HepG2 (cell line): ENCODE measurements around the gene LRRC4C. TPM values are rescaled to one million over a fixed set of nuclear protein-coding genes. Genes with fewer than 3 reads are reported as not detected.

Experiments used
- ATAC-seq: fragments of 200-7000 bp; cut with Tn5 transposase; 3 replicates; pipeline ENCODE4 v1.9.1; 2020; ENCODE audit warnings: mild to moderate bottlenecking, moderate library complexity
- BruUV-seq: library from RNA; stranded (reverse); fragments of 400-500 nt; replicated peaks from 2 replicates; lab custom pipeline; 2021; lab: Mats Ljungman, UMichigan
- CTCF ChIA-PET: fragments of 300-600 bp; formaldehyde crosslinking; extraction: SDS; loops from one replicate; lab custom pipeline; 2021; ENCODE audit warnings: low total read pairs, inconsistent platforms, low intra/inter-chr PET ratio; lab: Yijun Ruan, JAX
- POLR2A ChIA-PET: fragments of 350-600 bp; sonication (Branson Sonifier 250); formaldehyde crosslinking; loops from one replicate; lab custom pipeline; 2020; ENCODE audit warnings: antibody characterized with exemption, inconsistent platforms; lab: Yijun Ruan, JAX
- DNase-seq: peaks from one replicate; pipeline ENCODE4 v3.0.0-alpha.2; 2015; ENCODE audit warnings: low spot score
- FAIRE-seq: peaks from 3 replicates; lab custom pipeline; 2011; peaks lifted over from hg19 to GRCh38; lab: Jason Lieb, UNC
- H2AFZ ChIP-seq: one replicate; pipeline ENCODE4 v1.6.1; 2011; ENCODE audit warnings: low read length, inconsistent platforms
- H3K27ac ChIP-seq: fragments of 300-600 bp; 3 replicates; pipeline ENCODE4 v1.8.0; 2011; ENCODE audit warnings: mixed run types, mild to moderate bottlenecking, mixed read lengths, low read length, inconsistent platforms; ENCODE audit not compliant: insufficient read depth; ENCODE audit errors: extremely low read length
- H3K27me3 ChIP-seq, 2 experiments: fragments of 200-600 bp in 1 of 2; 2 replicates in 1 of 2; 3 replicates in 1 of 2; pipeline versions ENCODE4 v1.6.0 to v1.8.0; 2011; ENCODE audit warnings: low read length in 2 of 2, mild to moderate bottlenecking in 2 of 2, moderate library complexity in 2 of 2, inconsistent platforms in 1 of 2; ENCODE audit not compliant: insufficient read depth in 2 of 2, control insufficient read depth in 1 of 2
- H3K36me3 ChIP-seq, 2 experiments: fragments of 200-600 bp in 1 of 2; replicated peaks in 1 of 2; 2 replicates in 1 of 2; 3 replicates in 1 of 2; pipeline versions ENCODE4 v1.5.1 to v1.8.0; 2011; ENCODE audit warnings: low read length in 2 of 2, inconsistent platforms in 1 of 2; ENCODE audit not compliant: insufficient read depth in 2 of 2, control insufficient read depth in 1 of 2
- H3K4me1 ChIP-seq: 2 replicates; pipeline ENCODE4 v1.5.1; 2012; ENCODE audit warnings: low read length, inconsistent platforms; ENCODE audit not compliant: insufficient read depth
- H3K4me2 ChIP-seq: 2 replicates; pipeline ENCODE4 v1.6.0; 2011; ENCODE audit warnings: low read depth, low read length, inconsistent platforms
- H3K4me3 ChIP-seq, 3 experiments: fragments of 200-600 bp in 1 of 3; sonication (generic), shearing (Covaris generic) in 1 of 3; replicated peaks in 1 of 3; 2 replicates each; pipeline ENCODE4 v1.5.1; 2011 to 2016; ENCODE audit warnings: low read length in 3 of 3, inconsistent platforms in 2 of 3, low read depth in 2 of 3, mild to moderate bottlenecking in 2 of 3, control low read depth in 1 of 3, mixed read lengths in 1 of 3; ENCODE audit not compliant: insufficient read depth in 1 of 3
- H3K79me2 ChIP-seq: one replicate; pipeline ENCODE4 v1.6.1; 2011; ENCODE audit warnings: low read length, inconsistent platforms; ENCODE audit not compliant: insufficient read depth
- H3K9ac ChIP-seq: 2 replicates; pipeline ENCODE4 v1.6.0; 2011; ENCODE audit warnings: mild to moderate bottlenecking, low read depth, low read length, inconsistent platforms; ENCODE audit not compliant: insufficient read depth
- H3K9me3 ChIP-seq: 2 replicates; pipeline ENCODE4 v1.5.1; 2012; ENCODE audit warnings: mild to moderate bottlenecking, low read length
- H4K20me1 ChIP-seq: 2 replicates; pipeline ENCODE4 v1.6.0; 2011; ENCODE audit warnings: inconsistent platforms, mild to moderate bottlenecking, low read length, moderate library complexity; ENCODE audit not compliant: insufficient read depth
- AHR ChIP-seq: IDR thresholded peaks from 2 replicates; pipeline ENCODE4 v1.6.1; 2018; ENCODE audit warnings: missing genetic modification reagents, missing compliant biosample characterization
- BCLAF1 ChIP-seq: fragments of 450-650 bp; IDR thresholded peaks from 2 replicates; pipeline ENCODE4 v1.6.1; 2017; ENCODE audit warnings: mild to moderate bottlenecking
- CEBPZ ChIP-seq: IDR thresholded peaks from 2 replicates; pipeline ENCODE4 v1.6.1; 2012; ENCODE audit warnings: low read length, improper control_type of control experiment
- IKZF1 ChIP-seq: fragments of 450-650 bp; IDR thresholded peaks from 2 replicates; pipeline ENCODE4 v1.7.1; 2016
- SSRP1 ChIP-seq: IDR thresholded peaks from 2 replicates; pipeline ENCODE4 v1.6.1; 2016; ENCODE audit warnings: control low read depth
- ZNF431 ChIP-seq: sonication (generic); formaldehyde crosslinking; IDR thresholded peaks from 2 replicates; pipeline ENCODE4 v1.9.0; 2022; ENCODE audit warnings: missing genetic modification reagents, low read depth, mild to moderate bottlenecking, borderline replicate concordance
- ZNF44 ChIP-seq: sonication (generic); formaldehyde crosslinking; IDR thresholded peaks from 2 replicates; pipeline ENCODE4 v1.5.1; 2020; ENCODE audit warnings: mild to moderate bottlenecking, missing genetic modification reagents
- ZNF740 ChIP-seq: sonication (generic); formaldehyde crosslinking; IDR thresholded peaks from 2 replicates; pipeline ENCODE4 v1.4.0; 2020; ENCODE audit warnings: missing genetic modification reagents
- WGBS: methylation state at CpG from one replicate; pipeline ENCODE4 v1.1.6; 2017; ENCODE audit warnings: low lambda C conversion rate; 5-methylcytosine and 5-hydroxymethylcytosine counted together
- in situ Hi-C: cut with HindIII; loops from 2 replicates; pipeline ENCODE4 v1.10.0; 2017; ENCODE audit warnings: low pct_unique_long_range_greater_than_20kb; ENCODE audit not compliant: extremely low pct_ligation_motif_present
- intact Hi-C: fragments of 100-400 bp; cut with micrococcal nuclease; formaldehyde crosslinking; loops from one replicate; pipeline ENCODE4 v1.10.0; 2022; ENCODE audit not compliant: unreplicated experiment
- polyA plus RNA-seq, 8 experiments: library from polyadenylated mRNA; depleted of rRNA in 3 of 8; stranded (reverse) in 7 of 8; unstranded in 1 of 8; fragments of >200 nt; fragmentation: Illumina TruSeq in 4 of 8; extraction: Trizol in 4 of 8; gene quantifications; 2 replicates each; pipeline versions ENCODE4 v1.2.1 to v1.2.3, GENCODE V29; 2011 to 2016; ENCODE audit warnings: low read depth in 4 of 8, missing spikeins in 1 of 8, mixed read lengths in 1 of 8; ENCODE audit not compliant: insufficient read depth in 1 of 8
- total RNA-seq, 5 experiments: library from RNA; depleted of rRNA; stranded (reverse); fragments of >200 nt; fragmentation: Illumina TruSeq; extraction: Trizol; gene quantifications; 2 replicates each; pipeline ENCODE4 v1.2.3, GENCODE V29; 2016; ENCODE audit warnings: low read depth in 1 of 5
- TF ChIP-seq, protein P1 (sequence below): sonication (generic); formaldehyde crosslinking; IDR thresholded peaks from 2 replicates; pipeline ENCODE4 v1.4.0; 2020; ENCODE audit warnings: missing genetic modification reagents

LRRC4C gene
- total and polyA plus RNA-seq, 2 of the 13 experiments (the other 11 are each of a cell fraction or from before 2014, with no cell fraction given), result not detected

DNA sequence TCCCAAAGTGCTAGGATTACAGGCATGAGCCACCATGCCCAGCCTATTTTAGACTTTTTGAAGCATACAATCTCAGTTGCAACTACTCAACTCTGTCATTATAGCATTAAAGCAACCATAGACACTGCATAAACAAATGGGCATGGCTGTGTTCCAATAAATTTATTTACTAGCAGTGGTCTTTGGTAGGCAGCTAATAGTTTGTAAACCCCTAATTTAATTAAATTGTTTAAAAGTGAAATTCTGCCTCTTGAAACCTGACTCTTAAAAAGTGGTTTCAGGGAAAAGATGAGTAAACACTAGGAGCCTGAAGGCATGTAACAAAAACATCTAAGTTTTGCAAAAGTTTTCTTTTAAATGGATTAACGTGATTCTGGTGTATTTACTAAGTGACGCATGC lies 1364.5 kb downstream of the LRRC4C start:
- POLR2A ChIA-PET, result no interaction called here
- Histone ChIP-seq H2AFZ (no peak overlapping the region), H3K4me3 (no peak overlapping the region), H3K4me2 (no peak overlapping the region), H3K9me3 (peaks cover 7% of the 10 kb centered on the region; the same call in 1 of the 2 replicates), H3K9ac (no peak overlapping the region), H3K4me1 (no peaks in the 10 kb centered on the region), H3K36me3 (no peaks in the 10 kb centered on the region), H3K27me3 (no peaks in the 10 kb centered on the region), H4K20me1 (no peaks in the 10 kb centered on the region), H3K79me2 (no peaks in the 10 kb centered on the region), H3K27ac (no peak overlapping the region)
- no peak for ATAC-seq
- BruUV-seq, result no TSS peak
- CTCF ChIA-PET, result no interaction called here
- DNase-seq, result no peak
- 42% methylated on average over 2 of the region's 2 CpGs for WGBS
- in situ Hi-C loops, result no loop called here
- no peak for FAIRE-seq
- intact Hi-C loops, result no loop called here
- TF ChIP-seq ZNF44 (CRISPR knock-in tag) (no peak), ZNF431 (CRISPR knock-in tag) (no peak), CEBPZ (no peak), IKZF1 (no peak), AHR (no peak), ZNF740 (no peak), SSRP1 (CRISPR knock-in tag) (no peak), BCLAF1 (no peak)
- TF ChIP-seq, protein P1, sequence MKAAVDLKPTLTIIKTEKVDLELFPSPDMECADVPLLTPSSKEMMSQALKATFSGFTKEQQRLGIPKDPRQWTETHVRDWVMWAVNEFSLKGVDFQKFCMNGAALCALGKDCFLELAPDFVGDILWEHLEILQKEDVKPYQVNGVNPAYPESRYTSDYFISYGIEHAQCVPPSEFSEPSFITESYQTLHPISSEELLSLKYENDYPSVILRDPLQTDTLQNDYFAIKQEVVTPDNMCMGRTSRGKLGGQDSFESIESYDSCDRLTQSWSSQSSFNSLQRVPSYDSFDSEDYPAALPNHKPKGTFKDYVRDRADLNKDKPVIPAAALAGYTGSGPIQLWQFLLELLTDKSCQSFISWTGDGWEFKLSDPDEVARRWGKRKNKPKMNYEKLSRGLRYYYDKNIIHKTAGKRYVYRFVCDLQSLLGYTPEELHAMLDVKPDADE, result no peak
